Endothelial cell of umbilical vein (primary cell): Measurements from ENCODE around the gene NOLC1.

Source experiments
- CTCF ChIP-seq, 2 donors: IDR thresholded peaks; 1 replicate in 1 of 2; 2 replicates in 1 of 2; pipeline ENCODE4 v1.5.1; 2011; ENCODE audit warnings: low read length in 2 of 2, mild to moderate bottlenecking in 2 of 2, moderate library complexity in 2 of 2, control low read depth in 1 of 2, inconsistent platforms in 1 of 2, low read depth in 1 of 2; ENCODE audit not compliant: insufficient read depth in 1 of 2; ENCODE audit errors: extremely low read depth in 1 of 2
- EZH2 ChIP-seq: IDR thresholded peaks from 2 replicates; pipeline ENCODE4 v1.6.1; 2012; ENCODE audit warnings: borderline replicate concordance, low read depth, mild to moderate bottlenecking, moderate library complexity, low read length, inconsistent platforms; ENCODE audit not compliant: severe bottlenecking
- MAX ChIP-seq: IDR thresholded peaks from 2 replicates; pipeline ENCODE4 v1.6.1; 2011; ENCODE audit not compliant: insufficient read depth, insufficient read length
- POLR2A ChIP-seq: IDR thresholded peaks from 2 replicates; pipeline ENCODE4 v1.6.1; 2012; ENCODE audit warnings: low read depth, mild to moderate bottlenecking, control low read depth, low read length

DNA sequence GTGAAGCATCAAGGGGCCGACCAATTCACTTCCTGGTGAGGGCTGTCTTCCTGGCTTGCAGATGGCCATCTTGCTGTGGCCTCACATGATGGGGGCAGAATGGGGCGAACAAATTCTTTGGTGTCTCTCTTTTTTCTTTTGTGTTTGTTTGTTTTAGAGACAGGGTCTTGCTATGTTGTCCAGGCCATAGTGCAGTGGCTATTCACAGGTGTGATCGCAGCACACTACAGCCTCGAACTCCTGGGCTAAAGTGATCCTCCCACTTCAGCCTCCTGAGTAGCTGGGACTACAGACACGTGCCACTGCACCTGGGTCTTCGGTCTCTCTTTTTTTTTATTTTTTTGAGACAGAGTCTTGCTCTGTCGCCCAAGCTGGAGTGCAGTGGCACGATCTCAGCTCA lies 20.1 kb downstream of the NOLC1 start:
- no peak for TF ChIP-seq MAX
- TF ChIP-seq CTCF (IDR thresholded peaks at IDR 0.05; ENCODE audit: extremely low read depth in 1 of 2, insufficient read depth in 1 of 2, low read depth in 1 of 2, low read length in 2 of 2): no peak
- no peak for TF ChIP-seq POLR2A
- TF ChIP-seq EZH2: no peak
